B cell (primary cell): ENCODE data around the gene COL9A3.
"Not testable (repeated sequence)": the region's sequence is repeated elsewhere in the genome, so short reads cannot be mapped to it uniquely, and the experiment has no call there.

Experiments used
- CTCF ChIP-seq: fragments of 200-600 bp; IDR thresholded peaks from one replicate; pipeline ENCODE4 v1.8.0; 2022; ENCODE audit warnings: antibody characterized with exemption, mild to moderate bottlenecking
- EZH2 ChIP-seq: IDR thresholded peaks from 2 replicates; pipeline ENCODE4 v1.6.1; 2012; ENCODE audit warnings: borderline replicate concordance, low read depth, mild to moderate bottlenecking, moderate library complexity, low read length; ENCODE audit not compliant: insufficient read depth, poor library complexity, severe bottlenecking

- TF ChIP-seq CTCF: peak; percentile 32
- not testable (repeated sequence) for TF ChIP-seq EZH2
Observed at GRCh38 chr20:62873681-62874031, 56.8 kb downstream of the COL9A3 start.
